Esophagus muscularis mucosa (tissue), 4 donors: ENCODE data around the gene FAM187B. TPM values are rescaled to one million over a fixed set of nuclear protein-coding genes. Genes with fewer than 3 reads are reported as not detected.

Experiments
- DNase-seq: peaks from one replicate; pipeline ENCODE4 v3.0.0-alpha.2; 2017; ENCODE audit errors: extremely low spot score
- H3K27ac ChIP-seq, 4 donors: fragments of 200-600 bp; sonication (generic); replicated peaks in 1 of 4; 1 replicate in 3 of 4; 2 replicates in 1 of 4; pipeline ENCODE4 v1.5.1; 2016 to 2019; ENCODE audit warnings: mild to moderate bottlenecking in 1 of 4
- H3K27me3 ChIP-seq, 4 donors: fragments of 200-600 bp; sonication (generic); one replicate each; pipeline versions ENCODE4 v1.5.1 to v1.6.0; 2016 to 2019
- H3K36me3 ChIP-seq, 4 donors: fragments of 200-600 bp; sonication (generic); one replicate each; pipeline ENCODE4 v1.5.1; 2016 to 2019
- H3K4me1 ChIP-seq, 4 donors: fragments of 200-600 bp; sonication (generic); one replicate each; pipeline ENCODE4 v1.5.1; 2016 to 2019
- H3K4me3 ChIP-seq, 4 donors: fragments of 200-600 bp; sonication (generic); 1 replicate in 2 of 4; 2 replicates in 2 of 4; pipeline ENCODE4 v1.5.1; 2016 to 2019; ENCODE audit warnings: mild to moderate bottlenecking in 4 of 4, moderate library complexity in 1 of 4
- H3K9me3 ChIP-seq, 4 donors: fragments of 200-600 bp; sonication (generic); 1 replicate in 3 of 4; 2 replicates in 1 of 4; pipeline ENCODE4 v1.5.1; 2016 to 2019
- CTCF ChIP-seq, 3 experiments: fragments of 200-600 bp in 2 of 3; fragments of 450-650 bp in 1 of 3; sonication (generic) in 2 of 3; IDR thresholded peaks; one replicate each; pipeline ENCODE4 v1.5.1; 2017 to 2019; ENCODE audit warnings: antibody characterized with exemption in 3 of 3, mild to moderate bottlenecking in 2 of 3, moderate library complexity in 1 of 3
- EP300 ChIP-seq: sonication (generic); formaldehyde crosslinking; IDR thresholded peaks from one replicate; pipeline ENCODE4 v1.6.1; 2017; ENCODE audit warnings: antibody characterized with exemption
- POLR2A ChIP-seq: fragments of 450-650 bp; IDR thresholded peaks from one replicate; pipeline ENCODE4 v1.6.1; 2017; ENCODE audit warnings: antibody characterized with exemption, moderate library complexity, mild to moderate bottlenecking, low read depth
- POLR2AphosphoS5 ChIP-seq, 2 donors: sonication (generic); formaldehyde crosslinking; IDR thresholded peaks; one replicate each; pipeline ENCODE4 v1.6.1; 2017; ENCODE audit warnings: antibody characterized with exemption in 2 of 2
- WGBS: methylation state at CpG from one replicate; pipeline ENCODE4 v1.1.5; 2018; 5-methylcytosine and 5-hydroxymethylcytosine counted together
- intact Hi-C: fragments of 100-400 bp; cut with DNase I; formaldehyde crosslinking; loops from one replicate; pipeline ENCODE4 v1.15.1; 2023
- total RNA-seq, 4 donors: library from RNA; depleted of rRNA; stranded (reverse); fragments of >200 nt; gene quantifications; one replicate each; pipeline versions ENCODE4 v1.1.0 to v1.2.1, GENCODE V29; 2016

The FAM187B gene
- total RNA-seq, 4 donors from 2014 or later: not detected

GRCh38 chr19:35213663-35214632, 14.6 kb downstream of the FAM187B start:
- Histone ChIP-seq H3K4me3 (no peak overlapping the region), H3K27me3 (no peaks in the 10 kb centered on the region), H3K4me1 (peaks cover 22 to 31% (median 25%) of the 10 kb centered on the region in 4 donors), H3K9me3 (peaks cover 0 to 3% (median under 1%) of the 10 kb centered on the region in 4 donors), H3K27ac (peak overlapping the region; percentile 70 to 76 (median 74)), H3K36me3 (no peaks in the 10 kb centered on the region)
- 19% methylated on average over 18 of the region's 21 CpGs for WGBS
- TF ChIP-seq EP300 (no peak), CTCF (IDR thresholded peaks at IDR 0.05) (no peak), POLR2AphosphoS5 (IDR thresholded peaks at IDR 0.05) (peak; percentile 71 to 81)
- intact Hi-C loops: no loop called here
- DNase-seq: no peak

- no peaks in the 10 kb centered on the region for H3K9me3 ChIP-seq
- no peak for TF ChIP-seq POLR2A
- TF ChIP-seq CTCF (IDR thresholded peaks at IDR 0.05): no peak
- no peak for TF ChIP-seq POLR2AphosphoS5 (IDR thresholded peaks at IDR 0.05)
- TF ChIP-seq EP300: no peak
- peak; percentile 53 for DNase-seq
- no peaks in the 10 kb centered on the region for H3K27me3 ChIP-seq
- no peak overlapping the region for H3K4me3 ChIP-seq
- H3K36me3 ChIP-seq: no peaks in the 10 kb centered on the region
- WGBS: 78% methylated on average over 6 of the region's 7 CpGs
- peak overlapping the region; percentile 47 to 76 (median 64) for H3K27ac ChIP-seq
- peaks cover 22 to 31% (median 25%) of the 10 kb centered on the region in 4 donors for H3K4me1 ChIP-seq
- intact Hi-C loops: no loop called here
Observed at GRCh38 chr19:35212241-35212640, 16.3 kb downstream of the FAM187B start.

- H3K4me3 ChIP-seq: no peak overlapping the region
- H3K27me3 ChIP-seq: no peaks in the 10 kb centered on the region
- peak; percentile 45 to 59 for TF ChIP-seq POLR2AphosphoS5 (IDR thresholded peaks at IDR 0.05)
- no peak for TF ChIP-seq CTCF (IDR thresholded peaks at IDR 0.05)
- no peaks in the 10 kb centered on the region for H3K36me3 ChIP-seq
- peak overlapping the region; percentile 47 to 76 (median 64) for H3K27ac ChIP-seq
- no peaks in the 10 kb centered on the region for H3K9me3 ChIP-seq
- H3K4me1 ChIP-seq: peaks cover 20 to 31% (median 25%) of the 10 kb centered on the region in 4 donors
- peak; percentile 92 for DNase-seq
- 62% methylated on average over 3 of the region's 7 CpGs for WGBS
- intact Hi-C loops: no loop called here
Observed at GRCh38 chr19:35211545-35212230, 16.9 kb downstream of the FAM187B start.

GRCh38 chr19:35209646-35210045, 18.9 kb downstream of the FAM187B start:
- Histone ChIP-seq H3K27ac (no peak overlapping the region), H3K27me3 (peaks cover 0 to 11% (median 0%) of the 10 kb centered on the region in 4 donors), H3K9me3 (no peaks in the 10 kb centered on the region), H3K36me3 (no peaks in the 10 kb centered on the region), H3K4me3 (no peak overlapping the region), H3K4me1 (peaks cover 18 to 31% (median 25%) of the 10 kb centered on the region in 4 donors)
- WGBS: 83% methylated on average over 4 of the region's 4 CpGs
- intact Hi-C loops: no loop called here
- TF ChIP-seq POLR2A (no peak), POLR2AphosphoS5 (IDR thresholded peaks at IDR 0.05) (no peak), EP300 (no peak), CTCF (IDR thresholded peaks at IDR 0.05) (no peak)
- DNase-seq: no peak
